Upper lobe of right lung (tissue), 1 donor: ENCODE measurements around the gene RAB10. TPM values are rescaled to one million over a fixed set of nuclear protein-coding genes. Genes with fewer than 3 reads are reported as not detected.

ENCODE experiments used
- ATAC-seq: fragments of 200-7000 bp; cut with Tn5 transposase; one replicate; pipeline ENCODE4 v1.9.1; 2020; ENCODE audit warnings: mild to moderate bottlenecking, moderate library complexity
- DNase-seq: peaks from one replicate; pipeline ENCODE4 v3.0.0-alpha.2; 2020
- H3K27ac ChIP-seq: fragments of 200-600 bp; one replicate; pipeline ENCODE4 v1.8.0; 2022
- H3K27me3 ChIP-seq: fragments of 200-600 bp; one replicate; pipeline ENCODE4 v1.8.0; 2022; ENCODE audit warnings: mild to moderate bottlenecking
- H3K36me3 ChIP-seq: fragments of 200-600 bp; one replicate; pipeline ENCODE4 v1.8.0; 2022
- H3K4me1 ChIP-seq: fragments of 200-600 bp; one replicate; pipeline ENCODE4 v1.8.0; 2022
- H3K4me3 ChIP-seq: fragments of 200-600 bp; one replicate; pipeline ENCODE4 v1.8.0; 2022; ENCODE audit warnings: mild to moderate bottlenecking
- H3K9me3 ChIP-seq: fragments of 200-600 bp; one replicate; pipeline ENCODE4 v1.8.0; 2022
- intact Hi-C: fragments of 100-400 bp; cut with DNase I; formaldehyde crosslinking; loops from one replicate; pipeline ENCODE4 v1.11.0; 2022
- total RNA-seq: library from RNA; stranded (reverse); fragmentation: NEBNext Ultra II Directional; extraction: Animal tissue kit (Norgen Biotek cat#: 25700); gene quantifications from one replicate; pipeline ENCODE4 v1.2.1, GENCODE V29; 2021
- TF ChIP-seq, protein P1 (sequence below): fragments of 200-600 bp; IDR thresholded peaks from one replicate; pipeline ENCODE4 v1.8.0; 2022; ENCODE audit warnings: antibody characterized with exemption
- donor health status: DM: no; HTN: yes; CAD: no; lungs with severe emphysema.

Gene RAB10
- total RNA-seq, 1 donor from 2014 or later = 111 TPM

DNA sequence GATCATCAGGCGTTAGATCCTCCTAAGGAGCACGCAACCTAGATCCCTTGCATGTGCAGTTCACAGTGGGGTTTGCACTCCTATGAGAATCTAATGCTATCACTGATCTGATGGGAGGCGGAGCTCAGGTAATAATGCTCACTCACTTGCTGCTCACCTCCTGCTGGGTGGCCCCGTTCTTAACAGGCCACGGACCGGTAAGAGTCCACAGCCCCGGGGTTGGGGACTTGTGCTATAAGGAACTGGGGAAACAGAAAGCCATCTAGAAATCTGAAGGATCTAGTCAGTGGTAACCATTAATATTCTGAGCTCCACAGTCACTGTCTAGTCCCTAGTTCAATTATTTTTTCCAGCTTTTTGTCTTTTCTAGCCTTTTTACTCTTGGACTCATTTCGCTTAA, 94.3 kb downstream of the RAB10 start:
- TF ChIP-seq, protein P1, sequence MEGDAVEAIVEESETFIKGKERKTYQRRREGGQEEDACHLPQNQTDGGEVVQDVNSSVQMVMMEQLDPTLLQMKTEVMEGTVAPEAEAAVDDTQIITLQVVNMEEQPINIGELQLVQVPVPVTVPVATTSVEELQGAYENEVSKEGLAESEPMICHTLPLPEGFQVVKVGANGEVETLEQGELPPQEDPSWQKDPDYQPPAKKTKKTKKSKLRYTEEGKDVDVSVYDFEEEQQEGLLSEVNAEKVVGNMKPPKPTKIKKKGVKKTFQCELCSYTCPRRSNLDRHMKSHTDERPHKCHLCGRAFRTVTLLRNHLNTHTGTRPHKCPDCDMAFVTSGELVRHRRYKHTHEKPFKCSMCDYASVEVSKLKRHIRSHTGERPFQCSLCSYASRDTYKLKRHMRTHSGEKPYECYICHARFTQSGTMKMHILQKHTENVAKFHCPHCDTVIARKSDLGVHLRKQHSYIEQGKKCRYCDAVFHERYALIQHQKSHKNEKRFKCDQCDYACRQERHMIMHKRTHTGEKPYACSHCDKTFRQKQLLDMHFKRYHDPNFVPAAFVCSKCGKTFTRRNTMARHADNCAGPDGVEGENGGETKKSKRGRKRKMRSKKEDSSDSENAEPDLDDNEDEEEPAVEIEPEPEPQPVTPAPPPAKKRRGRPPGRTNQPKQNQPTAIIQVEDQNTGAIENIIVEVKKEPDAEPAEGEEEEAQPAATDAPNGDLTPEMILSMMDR = no peak
- ATAC-seq (no peak), DNase-seq (no peak)
- Histone ChIP-seq H3K27ac (no peak overlapping the region), H3K4me1 (no peaks in the 10 kb centered on the region), H3K27me3 (no peaks in the 10 kb centered on the region), H3K36me3 (peaks cover 28% of the 10 kb centered on the region), H3K4me3 (no peak overlapping the region), H3K9me3 (no peaks in the 10 kb centered on the region)
- intact Hi-C loops = no loop called here

DNA sequence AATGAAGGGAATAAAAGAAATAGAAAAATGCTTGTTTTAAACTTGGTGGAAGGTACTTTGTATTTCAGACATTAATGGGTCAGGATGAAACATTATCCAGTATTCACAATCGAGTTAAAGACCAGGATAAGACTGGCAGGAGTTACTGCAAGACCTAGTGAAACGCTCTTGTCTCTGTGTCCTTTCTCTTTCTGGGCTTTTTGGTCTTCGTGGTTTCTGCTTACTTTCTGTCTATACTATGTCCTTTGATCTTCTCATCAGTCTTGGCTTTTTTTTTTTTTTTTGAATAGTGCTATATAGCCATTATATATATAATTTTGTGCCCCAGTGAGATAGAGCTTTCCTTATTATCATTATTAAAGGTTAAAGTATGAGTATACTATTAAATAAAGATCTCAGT, 96.9 kb downstream of the RAB10 start:
- intact Hi-C loops = no loop called here
- DNase-seq (no peak), ATAC-seq (no peak)
- no peaks in the 10 kb centered on the region for H3K4me1 ChIP-seq
- no peak overlapping the region for H3K4me3 ChIP-seq
- peaks cover 34% of the 10 kb centered on the region for H3K36me3 ChIP-seq
- H3K9me3 ChIP-seq = no peaks in the 10 kb centered on the region
- no peak overlapping the region for H3K27ac ChIP-seq
- TF ChIP-seq, protein P1 = no peak
- H3K27me3 ChIP-seq = no peaks in the 10 kb centered on the region

DNA sequence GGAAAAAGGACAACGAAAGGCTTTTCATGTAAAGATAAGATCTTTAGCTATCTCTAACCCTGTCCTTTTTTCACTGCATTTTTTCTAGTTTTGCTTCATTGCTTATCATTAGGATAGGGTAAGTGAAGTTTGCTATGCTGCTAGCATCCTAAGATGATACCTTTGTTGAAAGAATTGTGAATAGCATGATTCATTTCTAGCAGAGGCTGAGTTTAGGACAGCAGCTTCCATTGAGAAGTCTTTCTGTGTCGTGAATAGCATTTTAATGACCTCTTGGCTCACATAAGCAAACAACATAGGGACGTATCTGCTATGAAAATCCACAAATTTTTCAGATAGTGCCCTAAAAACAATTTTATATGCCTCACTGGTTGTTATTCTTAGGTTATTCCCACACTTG, 102.6 kb downstream of the RAB10 start:
- Histone ChIP-seq H3K4me3 (no peak overlapping the region), H3K27me3 (no peaks in the 10 kb centered on the region), H3K4me1 (no peaks in the 10 kb centered on the region), H3K9me3 (no peaks in the 10 kb centered on the region), H3K36me3 (peaks cover 10% of the 10 kb centered on the region), H3K27ac (no peak overlapping the region)
- TF ChIP-seq, protein P1 = no peak
- no peak for DNase-seq
- intact Hi-C loops = no loop called here
- ATAC-seq = no peak

DNA sequence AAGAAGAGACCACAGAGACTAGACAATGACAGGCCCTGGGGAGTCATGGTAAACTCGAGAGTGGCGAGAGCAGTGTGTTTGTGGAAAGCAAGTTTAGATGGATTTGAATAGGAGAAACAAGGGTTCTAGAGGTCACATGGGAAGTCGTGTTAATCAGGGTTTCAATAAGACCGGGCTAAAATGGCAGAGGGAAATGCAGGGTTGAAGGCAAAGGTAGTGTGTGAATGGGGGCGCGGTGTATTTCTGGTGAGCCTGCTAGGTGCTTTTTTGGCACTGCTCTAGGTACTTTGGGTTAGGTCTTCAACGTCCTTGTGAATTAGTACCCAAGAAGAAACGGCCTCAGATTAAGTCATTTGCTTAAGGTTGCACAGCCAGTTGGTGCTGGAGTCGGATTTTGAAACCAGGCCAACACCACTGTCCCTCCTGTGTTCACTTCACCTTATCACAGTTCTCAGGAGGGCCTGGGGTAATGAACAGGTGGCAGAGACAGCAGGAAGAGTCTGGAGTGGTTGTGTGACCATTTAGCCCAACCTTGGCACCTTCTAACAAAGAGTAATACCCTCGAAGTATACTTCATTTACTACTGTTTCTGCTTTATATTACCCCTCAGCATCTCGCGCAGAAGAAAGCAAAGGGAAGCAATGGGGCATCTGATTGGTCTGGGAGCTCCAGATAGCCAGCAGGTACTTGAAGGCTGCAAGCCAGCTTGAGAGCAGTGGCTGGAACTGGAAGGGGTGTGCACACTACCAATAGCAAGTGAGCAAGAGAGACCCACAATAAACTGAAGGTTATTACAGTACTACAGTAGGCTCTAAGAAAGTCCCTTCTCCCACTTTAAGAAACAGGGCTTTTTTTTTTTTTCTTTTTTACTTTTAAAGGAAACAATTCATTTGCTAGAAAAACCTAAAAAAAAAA, 105.6 kb downstream of the RAB10 start:
- no peaks in the 10 kb centered on the region for H3K27me3 ChIP-seq
- TF ChIP-seq, protein P1 = no peak
- DNase-seq (no peak), ATAC-seq (peak; percentile 58)
- H3K4me3 ChIP-seq = no peak overlapping the region
- H3K4me1 ChIP-seq = no peaks in the 10 kb centered on the region
- no peaks in the 10 kb centered on the region for H3K9me3 ChIP-seq
- intact Hi-C loops = loop anchor here (5.0 to 10.0 kb wide), 2 partner anchors 147 to 185 kb away; no protein-coding TSS in a partner anchor
- H3K27ac ChIP-seq = no peak overlapping the region
- peaks cover 3% of the 10 kb centered on the region for H3K36me3 ChIP-seq

DNA sequence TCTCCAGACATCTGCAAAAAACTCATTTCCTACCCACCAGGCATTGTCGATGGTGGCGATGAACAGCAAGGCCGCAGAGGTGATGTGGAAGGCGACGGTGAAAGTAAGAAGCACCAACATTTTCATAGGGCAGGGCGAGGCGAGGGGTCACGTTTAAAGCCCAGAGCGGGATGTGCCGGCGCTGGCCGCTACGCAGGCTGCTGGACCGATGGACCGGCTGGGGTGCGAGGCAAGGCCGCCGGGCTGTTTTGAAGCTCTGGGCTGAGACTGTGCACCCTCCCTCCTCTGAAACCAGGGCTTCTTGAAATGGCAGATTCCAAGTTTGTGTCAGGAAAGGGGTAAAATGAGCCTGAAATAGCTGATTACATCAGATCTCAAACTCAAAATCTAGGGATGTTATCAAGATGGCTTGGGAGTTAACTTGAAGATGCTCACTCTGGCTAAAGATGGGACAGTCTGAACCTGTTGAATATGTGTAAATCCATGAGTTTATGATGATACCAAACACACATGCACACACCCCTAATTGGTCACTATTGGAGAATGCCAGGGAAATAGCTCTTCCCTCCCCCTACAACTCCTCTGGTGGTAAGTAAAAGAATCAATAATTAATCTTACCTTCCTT, 107.4 kb downstream of the RAB10 start:
- TF ChIP-seq, protein P1 = no peak
- intact Hi-C loops = loop anchor here (5.0 to 10.0 kb wide), 2 partner anchors 149 to 186 kb away; no protein-coding TSS in a partner anchor
- H3K27ac ChIP-seq = no peak overlapping the region
- DNase-seq (no peak), ATAC-seq (no peak)
- H3K27me3 ChIP-seq = no peaks in the 10 kb centered on the region
- no peak overlapping the region for H3K4me3 ChIP-seq
- peaks cover 6% of the 10 kb centered on the region for H3K4me1 ChIP-seq
- no peaks in the 10 kb centered on the region for H3K9me3 ChIP-seq
- H3K36me3 ChIP-seq = peaks cover 3% of the 10 kb centered on the region
